ENCODE measurements around the gene KIF21B. TPM values are rescaled to one million over a fixed set of nuclear protein-coding genes. Genes with fewer than 3 reads are reported as not detected.

Gene KIF21B
- total and polyA plus RNA-seq, 2 of the 8 experiments (the other 6 are each of a cell fraction or from before 2014, with no cell fraction given): 10.8 to 26.5 TPM

GRCh38 chr1:201063145-201063544 lies 39.6 kb upstream of the KIF21B start:
- 94% methylated on average over 7 of the region's 7 CpGs; no CpG with 5 or more reads in 1 of the 2 experiments for WGBS, 2 experiments (ENCODE audit: extremely low coverage in 1 of 2, insufficient coverage in 1 of 2, insufficient read length in 1 of 2, insufficient replicate concordance in 2 of 2, low coverage in 1 of 2, low lambda C conversion rate in 2 of 2, missing lambda C conversion rate in 1 of 2)
- ChIA-PET CTCF (ENCODE audit: partially characterized antibody) (interaction anchor here (1.1 to 10.6 kb wide), 5 partner anchors 15 to 91 kb away, joined by 3 to 97 read pairs (median 12); no protein-coding TSS in a partner anchor), POLR2A (ENCODE audit: partially characterized antibody) (no interaction called here)
- Histone ChIP-seq H4K91ac (replicated peaks; ENCODE audit: insufficient read length, low read length) (no peak overlapping the region), H3K23me2 (ENCODE audit: low read depth, low read length) (no peaks in the 10 kb centered on the region), H4K8ac (ENCODE audit: extremely low read depth, insufficient read depth, low read length) (no peak overlapping the region), H3K9me3 (ENCODE audit: insufficient read depth in 2 of 2, low read depth in 1 of 2, low read length in 1 of 2) (no peaks in the 10 kb centered on the region), H2BK120ac (replicated peaks; ENCODE audit: low read depth, low read length) (no peak overlapping the region), H3K9ac (replicated peaks in 1 of 4; ENCODE audit: extremely low read depth in 1 of 4, low read depth in 3 of 4, low read length in 3 of 4) (no peak overlapping the region), H2BK12ac (ENCODE audit: low read depth, low read length) (no peak overlapping the region), H3K79me1 (ENCODE audit: low read depth, low read length) (no peaks in the 10 kb centered on the region), H3K36me3 (ENCODE audit: control insufficient read depth in 2 of 4, insufficient read depth in 4 of 4, low read length in 3 of 4) (no peaks in the 10 kb centered on the region), H3K27me3 (replicated peaks in 1 of 4; ENCODE audit: control insufficient read depth in 3 of 4, extremely low read depth in 1 of 4, insufficient read depth in 3 of 4, low read length in 3 of 4) (no peaks in the 10 kb centered on the region), H2AK5ac (ENCODE audit: low read depth, low read length) (no peak overlapping the region), H3K4ac (replicated peaks; ENCODE audit: insufficient read length, low read depth, low read length) (no peak overlapping the region), H3K79me2 (ENCODE audit: control insufficient read depth in 1 of 2, insufficient read depth in 2 of 2, low read length in 2 of 2) (no peaks in the 10 kb centered on the region), H3K23ac (ENCODE audit: insufficient read length) (no peak overlapping the region), H2BK20ac (ENCODE audit: low read length) (no peak overlapping the region), H3K27ac (ENCODE audit: low read depth, low read length) (no peak overlapping the region), H2BK5ac (ENCODE audit: low read depth, low read length) (no peak overlapping the region), H4K5ac (ENCODE audit: insufficient read length, low read depth, low read length) (no peak overlapping the region), H2BK15ac (ENCODE audit: low read length) (no peak overlapping the region), H3K4me1 (replicated peaks in 1 of 4; ENCODE audit: control insufficient read depth in 3 of 4, insufficient read depth in 4 of 4, low read length in 3 of 4) (peaks cover 0 to 18% (median 10%) of the 10 kb centered on the region in 4 experiments; a peak in 6 of 7 replicates), H3K18ac (ENCODE audit: extremely low read depth, low read length) (no peak overlapping the region), H3K4me2 (ENCODE audit: insufficient read depth in 1 of 2, low read depth in 2 of 2, low read length in 2 of 2) (no peak overlapping the region), H3K56ac (replicated peaks; ENCODE audit: insufficient read length, low read depth, low read length) (no peak overlapping the region), H3K4me3 (ENCODE audit: extremely low read depth in 1 of 4, insufficient read depth in 2 of 4, low read depth in 3 of 4, low read length in 4 of 4) (no peak overlapping the region), H3K14ac (ENCODE audit: insufficient read length) (no peak overlapping the region), H2AFZ (ENCODE audit: low read length) (no peak overlapping the region), H4K20me1 (replicated peaks in 1 of 2; ENCODE audit: control insufficient read depth in 1 of 2, insufficient read depth in 2 of 2, low read length in 2 of 2) (no peaks in the 10 kb centered on the region)
- FAIRE-seq: no peak
- DNase-seq (ENCODE audit: low read depth in 1 of 2, low spot score in 2 of 2): no peak
- TF ChIP-seq ATF3 (IDR thresholded peaks at IDR 0.05; ENCODE audit: insufficient read depth, low read depth, low read length): no peak
- TF ChIP-seq CREB1 (IDR thresholded peaks at IDR 0.05): no peak
- TF ChIP-seq EGR1 (IDR thresholded peaks at IDR 0.05; ENCODE audit: borderline replicate concordance, low read depth, low read length): no peak
- no peak for TF ChIP-seq SIN3A (conservative IDR thresholded peaks at IDR 0.05 in 1 of 2, IDR thresholded peaks at IDR 0.05 in 1 of 2; ENCODE audit: low read depth in 1 of 2, low read length in 2 of 2)
